Mucosa of descending colon (tissue), 3 donors: ENCODE measurements around the gene LYPD1. TPM values are rescaled to one million over a fixed set of nuclear protein-coding genes. Genes with fewer than 3 reads are reported as not detected.
"Not testable (repeated sequence)": the region's sequence is repeated elsewhere in the genome, so short reads cannot be mapped to it uniquely, and the experiment has no call there.

Source experiments
- ATAC-seq: fragments of 200-7000 bp; cut with Tn5 transposase; one replicate; pipeline ENCODE4 v1.9.1; 2020; ENCODE audit warnings: mild to moderate bottlenecking, moderate library complexity
- DNase-seq, 3 donors: peaks; one replicate each; pipeline ENCODE4 v3.0.0-alpha.2; 2020
- H3K36me3 ChIP-seq: fragments of 200-600 bp; one replicate; pipeline ENCODE4 v1.8.0; 2021; ENCODE audit warnings: low read depth, mild to moderate bottlenecking
- H3K4me1 ChIP-seq: fragments of 200-600 bp; one replicate; pipeline ENCODE4 v1.8.0; 2021; ENCODE audit warnings: low read depth, mild to moderate bottlenecking
- H3K4me3 ChIP-seq: fragments of 200-600 bp; one replicate; pipeline ENCODE4 v1.8.0; 2021; ENCODE audit warnings: mild to moderate bottlenecking
- H3K9me3 ChIP-seq: fragments of 200-600 bp; one replicate; pipeline ENCODE4 v1.8.0; 2021; ENCODE audit warnings: mild to moderate bottlenecking
- CTCF ChIP-seq: fragments of 200-600 bp; IDR thresholded peaks from one replicate; pipeline ENCODE4 v1.8.0; 2022; ENCODE audit warnings: antibody characterized with exemption, mild to moderate bottlenecking
- intact Hi-C, 2 donors: fragments of 100-400 bp; cut with DNase I in 1 of 2; cut with micrococcal nuclease in 1 of 2; formaldehyde crosslinking; loops; one replicate each; pipeline versions ENCODE4 v1.11.0 to v1.11.1; 2022; cut with DNase I, micrococcal nuclease
- total RNA-seq, 3 donors: library from RNA; stranded (reverse); fragmentation: NEBNext Ultra II Directional in 2 of 3; extraction: Animal tissue kit (Norgen Biotek cat#: 25700) in 2 of 3; gene quantifications; one replicate each; pipeline versions ENCODE4 v1.2.1 to v1.2.4, GENCODE V29; 2021 to 2023
- donor health status: DM: no; HTN: no; CAD: no; lungs with moderate emphysema.
- donor health status: DM: no; HTN: no; CAD: no.
- donor health status: DM: no; HTN: yes; CAD: no.

Gene LYPD1
- total RNA-seq, 3 donors from 2014 or later = 1.8 to 3.2 TPM; not detected in 1

- DNase-seq (no peak), ATAC-seq (no peak)
- no peaks in the 10 kb centered on the region for H3K4me1 ChIP-seq
- TF ChIP-seq CTCF = no peak
- H3K36me3 ChIP-seq = no peaks in the 10 kb centered on the region
- no peak overlapping the region for H3K4me3 ChIP-seq
- intact Hi-C loops = no loop called here
- H3K9me3 ChIP-seq = no peaks in the 10 kb centered on the region
Observed at GRCh38 chr2:132701810-132702209, 31.8 kb upstream of the LYPD1 start.

GRCh38 chr2:132699802-132700201 is 29.8 kb upstream of the LYPD1 start:
- H3K4me3 ChIP-seq, H3K36me3 ChIP-seq, intact Hi-C loops, DNase-seq, H3K9me3 ChIP-seq, ATAC-seq, H3K4me1 ChIP-seq: not testable (repeated sequence)

GRCh38 chr2:132698347-132698746 is 28.3 kb upstream of the LYPD1 start:
- H3K9me3 ChIP-seq, ATAC-seq: not testable (repeated sequence)

GRCh38 chr2:132697556-132698205 is 27.7 kb upstream of the LYPD1 start:
- Histone ChIP-seq H3K9me3 (no peaks in the 10 kb centered on the region), H3K4me1 (no peaks in the 10 kb centered on the region), H3K36me3 (no peaks in the 10 kb centered on the region), H3K4me3 (no peak overlapping the region)
- no peak for TF ChIP-seq CTCF
- ATAC-seq (no peak), DNase-seq (no peak)
- intact Hi-C loops = no loop called here

More at GRCh38 chr2:132698347-132698746, 28.3 kb upstream of the LYPD1 start:
- DNase-seq, H3K4me3 ChIP-seq, H3K36me3 ChIP-seq, intact Hi-C loops, H3K4me1 ChIP-seq: not testable (repeated sequence)

- Histone ChIP-seq H3K4me1 (no peaks in the 10 kb centered on the region), H3K4me3 (no peak overlapping the region), H3K9me3 (no peaks in the 10 kb centered on the region), H3K36me3 (no peaks in the 10 kb centered on the region)
- no peak for TF ChIP-seq CTCF
- no peak for ATAC-seq
- no peak for DNase-seq
- intact Hi-C loops = no loop called here
Observed at GRCh38 chr2:132692816-132693215, 22.8 kb upstream of the LYPD1 start.

- no peak for ATAC-seq
- TF ChIP-seq CTCF = no peak
Observed at GRCh38 chr2:132691556-132691955, 21.6 kb upstream of the LYPD1 start.

More at GRCh38 chr2:132691556-132691955, 21.6 kb upstream of the LYPD1 start:
- H3K9me3 ChIP-seq = no peaks in the 10 kb centered on the region
- no peak for DNase-seq
- intact Hi-C loops = no loop called here
- no peaks in the 10 kb centered on the region for H3K36me3 ChIP-seq
- no peak overlapping the region for H3K4me3 ChIP-seq
- no peaks in the 10 kb centered on the region for H3K4me1 ChIP-seq
